HG02642 (cell line): ENCODE results near the gene TRMT44.
"Not testable (repeated sequence)": the region's sequence is repeated elsewhere in the genome, so short reads cannot be mapped to it uniquely, and the experiment has no call there.

Experiments used
- ATAC-seq: cut with Tn5 transposase; IDR thresholded peaks from one replicate; pipeline ENCODE4 v1.9.1; 2021; ENCODE audit warnings: mild to moderate bottlenecking; ENCODE audit not compliant: unreplicated experiment, poor library complexity

The TRMT44 gene

DNA sequence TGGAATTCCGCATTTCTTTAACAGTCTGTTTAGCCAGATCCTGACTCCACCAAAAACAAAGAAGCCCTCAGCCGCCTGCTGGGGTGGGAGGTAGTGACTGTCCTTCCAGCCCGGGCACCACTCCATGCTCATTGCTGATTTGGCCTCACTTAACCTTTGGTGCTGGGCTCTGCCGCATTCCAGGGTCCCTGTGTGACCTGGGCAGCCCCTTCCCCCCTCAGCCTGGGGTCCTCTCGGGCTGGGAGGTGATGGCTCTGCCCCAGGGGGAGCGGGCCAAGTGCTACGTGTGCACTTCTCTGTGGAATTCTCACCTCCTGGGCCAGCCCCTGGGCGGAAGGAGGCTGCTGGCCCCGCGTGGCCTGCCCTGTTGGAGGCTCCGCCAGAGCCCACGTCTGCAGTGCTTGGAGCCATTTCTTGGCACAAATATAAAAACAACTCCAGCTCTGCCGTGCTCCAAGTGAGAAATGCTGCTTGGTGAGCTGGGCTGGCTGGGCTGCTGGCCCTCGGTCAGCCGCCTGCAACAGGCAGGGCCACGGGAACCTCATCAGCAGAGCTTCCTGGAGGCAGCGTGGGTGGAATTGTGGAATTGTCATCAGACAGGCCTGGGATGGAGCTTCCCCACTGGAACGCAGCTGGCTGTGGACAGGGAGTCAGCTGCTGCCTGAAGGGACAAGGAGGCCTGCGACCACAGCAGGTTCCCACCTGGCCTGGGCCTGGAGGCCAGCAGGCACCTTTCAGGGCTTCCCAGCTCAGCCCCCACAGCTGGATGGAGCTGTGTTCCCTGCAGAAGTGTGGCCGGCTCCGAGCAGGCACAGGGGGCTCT is 66.0 kb downstream of the TRMT44 start:
- no peak for ATAC-seq

DNA sequence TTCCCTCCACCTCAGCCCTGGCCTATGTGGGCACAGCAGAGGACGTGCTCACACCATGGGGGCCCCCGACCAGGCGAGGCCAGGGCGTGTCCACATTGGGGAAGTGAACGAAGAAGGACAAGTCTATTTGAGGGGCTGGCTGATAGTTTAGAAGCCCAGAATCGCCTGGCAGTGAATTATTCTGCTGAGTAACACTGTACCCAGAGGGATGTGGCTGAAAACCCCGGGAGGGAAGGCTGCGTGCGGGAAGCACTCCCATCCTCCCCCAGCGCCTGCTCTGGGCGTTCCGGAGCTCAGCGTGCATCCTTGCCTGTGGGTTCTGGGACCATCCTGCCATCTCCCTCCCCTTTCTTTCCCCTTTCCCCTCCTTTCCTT is 66.6 kb downstream of the TRMT44 start:
- ATAC-seq: no peak

DNA sequence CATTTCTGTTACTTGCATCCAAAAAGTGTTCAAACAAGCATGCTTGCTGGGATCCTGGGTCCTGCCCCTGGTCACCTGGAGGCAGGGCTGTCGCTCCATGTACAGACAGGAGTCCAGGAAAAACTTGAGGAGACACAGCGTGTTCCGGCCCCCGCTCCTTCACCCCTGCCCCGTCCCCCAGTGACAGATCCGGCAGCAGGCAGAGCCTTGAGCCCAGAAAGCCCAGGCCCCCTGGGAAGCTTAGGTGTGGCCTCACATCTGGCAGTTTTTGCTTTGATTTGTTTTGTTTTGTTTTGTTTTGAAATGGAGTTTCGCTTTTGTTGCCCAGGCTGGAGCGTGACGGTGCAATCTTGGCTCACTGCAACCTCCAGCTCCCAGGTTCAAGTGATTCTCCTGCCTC is 67.0 kb downstream of the TRMT44 start:
- no peak for ATAC-seq

DNA sequence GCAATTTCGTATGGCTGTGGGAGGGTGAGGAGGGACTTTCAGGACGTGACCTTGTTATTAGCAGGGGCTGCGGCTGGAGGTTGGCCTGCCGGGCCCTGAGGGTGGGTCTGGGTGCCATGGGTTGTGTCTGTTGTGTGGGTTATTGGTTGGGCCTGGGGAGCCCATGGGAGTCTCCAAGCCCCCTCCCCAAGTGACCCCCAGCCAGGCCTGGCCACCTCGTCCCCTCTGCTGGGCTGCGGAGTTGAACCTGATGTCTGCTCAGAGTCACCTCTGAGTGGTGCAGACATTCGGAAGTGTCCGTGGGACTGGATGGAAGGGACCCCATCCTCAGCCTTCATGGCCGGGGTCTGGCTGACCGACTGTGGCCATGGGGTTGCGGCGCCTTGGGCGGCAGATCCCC is 67.7 kb downstream of the TRMT44 start:
- no peak for ATAC-seq

DNA sequence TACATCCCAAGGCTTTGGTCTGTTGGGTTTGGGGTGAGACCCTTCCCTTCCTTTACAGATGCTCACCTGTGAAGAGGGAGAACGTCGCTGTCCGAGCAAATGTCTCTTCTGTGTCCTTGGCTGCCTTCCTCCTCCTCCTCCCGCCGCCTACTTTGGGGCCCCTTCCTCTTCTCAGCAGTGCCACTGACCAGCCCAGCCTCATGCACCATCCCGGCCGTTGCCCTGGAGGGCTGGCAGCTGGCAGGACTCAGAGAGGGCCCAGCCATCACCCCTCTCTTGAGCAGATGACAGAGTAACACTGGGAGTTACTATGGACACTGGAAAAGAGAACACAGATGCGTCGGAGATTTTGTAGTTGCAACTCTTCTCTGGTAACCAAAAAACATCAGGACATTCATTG is 68.2 kb downstream of the TRMT44 start:
- no peak for ATAC-seq

DNA sequence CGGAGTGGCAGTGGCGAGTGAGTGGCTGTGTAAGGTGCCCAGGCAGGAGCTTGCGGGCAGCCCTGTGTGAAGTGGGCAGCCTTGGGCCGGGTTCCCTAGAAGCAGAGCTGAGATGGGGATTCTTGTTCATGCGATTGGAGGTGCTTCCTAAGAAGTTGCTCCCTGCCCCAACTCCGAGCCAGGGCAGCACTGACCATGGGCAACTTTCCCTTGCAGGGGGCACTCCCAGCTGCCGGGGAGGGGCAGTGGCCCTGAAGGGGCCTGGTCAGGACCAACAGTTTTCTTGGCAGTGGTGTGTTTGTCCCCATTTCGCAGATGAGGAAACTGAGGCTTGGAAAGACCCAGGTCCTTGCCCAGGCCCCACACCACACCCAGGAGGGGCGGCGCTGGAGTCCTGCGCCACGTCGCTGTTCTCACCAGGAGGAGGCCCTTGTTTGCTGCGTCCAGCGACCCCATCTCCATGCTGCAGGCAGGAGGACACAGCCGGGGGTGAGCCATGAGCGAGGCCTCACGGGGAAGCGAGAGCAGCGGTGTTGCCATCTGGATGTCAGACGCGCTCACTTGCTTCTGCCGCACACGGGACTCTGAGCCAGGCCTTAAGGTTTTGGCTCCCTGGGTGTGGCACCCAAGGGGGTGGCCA is 68.9 kb downstream of the TRMT44 start:
- no peak for ATAC-seq

DNA sequence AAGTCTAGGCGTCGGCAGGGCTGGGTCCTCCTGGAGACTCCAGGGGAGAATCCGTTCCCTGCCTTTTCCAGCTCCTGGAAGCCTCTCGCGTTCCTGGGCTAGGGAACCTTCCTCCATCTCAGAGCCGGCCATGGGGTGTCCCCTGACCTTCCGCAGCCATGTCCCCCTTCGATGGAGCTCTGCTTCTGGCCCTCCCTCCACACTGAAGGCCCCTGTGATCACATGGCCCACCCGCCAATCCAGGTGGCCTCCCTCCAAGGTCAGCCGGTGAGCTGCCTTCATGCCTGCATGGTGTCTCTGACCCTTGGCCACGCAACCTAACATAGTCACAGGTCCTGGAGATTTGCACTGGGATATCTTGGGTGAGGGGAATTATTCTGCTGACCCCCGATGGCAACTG is 69.6 kb downstream of the TRMT44 start:
- no peak for ATAC-seq

DNA sequence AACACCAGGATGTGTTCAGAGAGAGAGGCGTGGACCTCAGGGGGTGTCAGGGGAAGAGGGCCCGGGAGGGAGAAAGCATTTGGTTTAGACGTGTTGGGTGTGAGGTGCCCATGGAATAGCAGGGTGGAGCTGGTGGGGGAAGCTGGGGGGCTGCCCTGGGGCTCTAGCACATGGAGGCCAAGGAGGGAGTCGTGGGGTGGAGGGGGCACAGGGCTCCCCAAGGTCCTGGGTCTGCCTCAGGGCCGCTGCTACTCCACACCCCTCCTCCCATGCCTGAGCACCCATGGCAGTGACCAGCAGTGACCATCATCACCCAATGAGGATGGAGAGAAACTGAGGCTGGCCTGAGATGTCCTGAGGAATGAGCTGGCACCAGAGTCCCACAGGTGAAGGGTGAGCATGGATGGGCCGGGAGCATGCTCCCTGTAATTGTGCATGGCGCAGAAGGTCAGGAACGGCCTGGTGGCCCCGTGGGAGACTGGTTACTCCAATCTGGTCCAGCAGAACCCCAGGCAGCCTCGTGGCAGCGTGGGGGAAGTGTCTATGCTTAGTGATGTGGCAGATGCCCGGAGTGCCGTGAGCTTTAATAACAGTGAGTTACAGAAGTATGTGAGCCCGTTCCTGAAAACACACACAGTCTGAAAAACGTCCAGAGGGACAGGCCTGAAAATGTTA is 70.2 kb downstream of the TRMT44 start:
- ATAC-seq: no peak

DNA sequence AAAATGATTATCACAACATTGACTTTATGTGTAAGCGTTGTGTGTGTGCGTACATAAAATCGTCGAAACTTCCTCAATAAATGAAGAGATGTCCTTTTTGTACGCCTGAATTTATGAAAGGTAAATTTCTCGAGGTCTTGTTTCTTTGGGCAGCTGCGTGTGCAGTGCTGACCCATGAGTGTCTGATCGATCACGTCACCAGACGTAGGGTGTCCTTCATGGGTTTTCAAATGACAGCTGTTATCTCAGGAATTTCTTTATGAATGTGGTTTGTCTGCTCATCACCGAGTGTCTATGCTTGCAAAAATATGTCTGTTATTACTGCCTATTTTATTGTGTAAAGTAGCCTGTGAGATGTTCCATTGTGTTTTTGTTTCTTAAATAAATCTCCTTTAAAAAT is 71.9 kb downstream of the TRMT44 start:
- ATAC-seq: no peak

DNA sequence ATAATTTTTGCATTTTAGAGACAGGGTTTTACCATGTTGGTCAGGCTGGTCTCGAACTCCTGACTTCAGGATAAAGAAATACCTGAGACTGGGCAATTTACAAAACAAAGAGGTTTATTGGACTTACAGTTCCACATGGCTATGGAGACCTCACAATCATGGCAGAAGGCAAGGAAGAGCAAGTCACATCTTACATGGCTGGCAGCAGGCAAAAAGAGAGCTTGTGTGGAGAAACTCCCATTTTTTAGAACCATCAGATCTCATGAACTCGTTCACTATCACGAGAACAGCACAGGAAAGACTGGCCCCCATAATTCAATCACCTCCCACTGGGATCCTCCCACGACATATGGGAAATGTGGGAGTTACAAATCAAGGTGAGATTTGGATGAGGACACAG is 72.5 kb downstream of the TRMT44 start:
- ATAC-seq: not testable (repeated sequence)

DNA sequence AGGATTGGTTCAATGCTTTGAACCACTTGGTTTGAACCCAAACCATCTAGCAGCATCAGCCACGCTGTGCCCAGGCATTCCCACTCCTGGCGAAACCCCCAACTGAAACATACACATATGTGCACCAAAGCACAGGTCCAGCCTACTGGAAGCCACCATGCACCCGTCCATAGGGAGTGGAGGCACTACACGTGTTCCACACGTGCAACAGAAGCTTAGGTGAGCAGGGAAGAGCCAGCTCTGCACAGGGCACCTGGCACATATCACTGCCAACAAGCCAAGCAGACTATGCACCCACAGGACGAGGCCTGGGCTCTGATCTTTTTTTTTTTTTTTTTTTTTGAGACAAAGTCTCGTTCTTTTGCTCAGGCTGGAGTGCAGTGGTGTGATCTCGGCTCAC is 73.4 kb downstream of the TRMT44 start:
- ATAC-seq: no peak

DNA sequence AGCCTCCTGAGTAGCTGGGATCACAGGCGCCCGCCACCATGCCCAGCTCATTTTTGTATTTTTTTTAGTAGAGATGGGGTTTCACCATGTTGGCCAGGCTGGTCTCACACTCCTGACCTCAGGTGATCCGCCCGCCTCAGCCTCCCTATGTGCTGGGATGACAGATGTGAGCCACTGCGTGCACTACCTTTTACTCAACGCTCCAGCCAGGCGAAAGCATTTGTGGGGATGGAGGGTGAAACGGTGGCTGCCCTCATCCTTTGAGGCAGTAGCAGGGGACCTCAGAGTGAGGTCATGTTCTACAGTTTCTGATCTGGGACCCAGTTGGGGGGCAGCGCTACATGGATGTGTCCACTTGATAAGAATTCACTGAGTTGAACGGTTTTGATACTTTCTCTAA is 73.8 kb downstream of the TRMT44 start:
- no peak for ATAC-seq

DNA sequence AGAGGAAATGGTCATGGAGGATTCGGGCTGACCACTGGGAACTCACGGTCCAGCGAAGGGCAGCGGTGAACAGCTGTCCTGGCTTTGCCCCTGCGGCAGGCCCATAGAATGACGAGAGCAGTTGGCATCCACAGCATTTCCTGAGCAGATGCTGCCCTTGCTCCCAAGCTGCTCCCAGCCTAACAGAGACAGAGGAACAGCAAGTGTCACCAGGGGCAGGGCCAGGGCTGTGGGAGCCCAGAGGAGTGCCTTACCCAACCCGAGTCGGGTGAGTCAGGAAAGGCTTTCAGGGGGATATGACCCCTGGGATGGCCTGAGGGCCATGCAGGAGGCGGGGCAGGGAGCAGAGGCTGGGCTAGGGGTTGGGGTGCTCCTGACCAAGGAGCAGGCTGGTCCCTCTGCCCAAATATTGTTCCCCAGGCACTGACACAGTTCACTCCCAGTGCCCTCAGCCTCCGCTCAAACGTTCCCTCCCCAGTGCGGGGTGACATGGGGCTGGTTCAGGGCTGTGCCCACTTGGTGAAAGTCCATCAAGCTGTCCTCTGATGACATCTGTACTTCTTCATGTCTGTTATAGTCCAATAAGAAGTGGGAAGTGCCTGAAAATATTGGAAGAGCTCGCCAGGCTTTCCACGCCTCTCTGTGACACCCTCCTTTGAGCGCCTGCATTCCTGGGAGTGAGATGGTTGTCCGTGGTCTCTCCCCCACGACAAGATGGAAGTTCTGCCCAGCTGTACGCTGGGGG is 74.9 kb downstream of the TRMT44 start:
- no peak for ATAC-seq

DNA sequence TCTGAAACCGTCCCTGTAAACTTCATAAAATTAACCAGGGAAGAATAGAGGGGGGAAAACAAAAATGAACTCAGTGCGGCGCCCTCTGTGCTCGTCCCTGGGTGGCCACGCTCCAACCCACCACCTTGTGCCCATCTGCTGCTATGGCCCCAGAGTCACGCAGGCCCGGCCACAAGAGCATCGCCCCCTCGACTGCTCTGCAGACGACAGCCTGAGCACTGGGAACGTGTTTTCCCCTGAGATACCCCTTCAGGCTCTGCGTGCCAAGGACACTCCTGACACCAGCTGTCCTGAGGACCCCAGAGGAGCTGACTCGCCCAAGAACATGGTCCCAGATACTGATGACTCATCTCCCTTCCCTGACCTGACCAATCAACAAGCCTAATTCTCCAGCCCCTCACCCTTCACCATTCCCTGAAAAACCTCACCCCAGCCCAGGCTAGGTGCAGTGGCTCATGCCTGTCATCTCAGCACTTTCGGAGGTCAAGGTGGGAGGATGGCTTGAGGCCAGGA is 75.5 kb downstream of the TRMT44 start:
- ATAC-seq: no peak

DNA sequence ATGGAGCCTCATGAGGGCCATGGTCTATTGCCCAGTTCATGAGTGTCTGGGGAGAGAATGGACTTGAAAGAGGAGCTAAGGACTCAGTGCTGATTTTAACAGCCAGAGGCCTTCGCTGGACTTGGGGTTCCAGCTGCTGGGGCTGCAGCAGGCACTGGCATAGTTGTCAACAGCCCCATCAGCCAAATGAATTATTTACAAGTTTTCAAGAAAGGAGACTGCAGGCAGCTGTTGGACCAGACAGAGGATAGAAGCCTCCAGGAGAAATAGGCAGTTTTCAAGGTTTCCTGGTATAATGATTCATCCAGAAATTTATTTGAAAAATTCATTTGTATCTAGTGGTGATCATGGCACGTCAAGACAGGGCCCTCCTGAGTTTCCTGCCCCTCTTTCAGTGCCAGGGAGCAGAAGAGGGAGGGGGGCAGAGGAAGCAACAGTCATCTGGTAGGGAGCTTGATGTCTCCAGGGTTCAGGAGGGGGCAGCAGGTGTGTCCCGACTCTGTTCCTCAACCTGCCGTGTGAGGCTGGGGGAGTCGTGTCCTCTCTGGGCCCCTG is 76.5 kb downstream of the TRMT44 start:
- ATAC-seq: no peak

DNA sequence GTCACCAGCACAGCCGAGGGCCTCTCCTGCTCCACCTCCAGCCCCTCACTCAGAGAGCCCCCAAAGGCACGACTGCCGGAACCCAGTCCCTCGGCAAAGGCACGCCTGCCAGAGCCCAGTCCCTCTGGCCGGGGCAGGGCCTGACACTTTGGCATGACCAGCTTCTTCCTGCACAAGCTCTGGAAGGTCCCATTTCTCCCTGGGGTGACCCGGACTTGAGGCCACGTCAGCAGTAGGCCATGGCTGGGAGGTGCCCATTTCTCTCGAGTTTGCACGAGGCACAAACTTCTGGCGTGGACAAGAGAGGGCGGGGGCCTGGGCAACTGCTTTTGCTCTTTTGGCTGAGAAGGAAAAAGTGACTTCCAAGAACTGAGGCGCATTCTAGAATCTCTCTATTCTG is 77.4 kb downstream of the TRMT44 start:
- no peak for ATAC-seq

DNA sequence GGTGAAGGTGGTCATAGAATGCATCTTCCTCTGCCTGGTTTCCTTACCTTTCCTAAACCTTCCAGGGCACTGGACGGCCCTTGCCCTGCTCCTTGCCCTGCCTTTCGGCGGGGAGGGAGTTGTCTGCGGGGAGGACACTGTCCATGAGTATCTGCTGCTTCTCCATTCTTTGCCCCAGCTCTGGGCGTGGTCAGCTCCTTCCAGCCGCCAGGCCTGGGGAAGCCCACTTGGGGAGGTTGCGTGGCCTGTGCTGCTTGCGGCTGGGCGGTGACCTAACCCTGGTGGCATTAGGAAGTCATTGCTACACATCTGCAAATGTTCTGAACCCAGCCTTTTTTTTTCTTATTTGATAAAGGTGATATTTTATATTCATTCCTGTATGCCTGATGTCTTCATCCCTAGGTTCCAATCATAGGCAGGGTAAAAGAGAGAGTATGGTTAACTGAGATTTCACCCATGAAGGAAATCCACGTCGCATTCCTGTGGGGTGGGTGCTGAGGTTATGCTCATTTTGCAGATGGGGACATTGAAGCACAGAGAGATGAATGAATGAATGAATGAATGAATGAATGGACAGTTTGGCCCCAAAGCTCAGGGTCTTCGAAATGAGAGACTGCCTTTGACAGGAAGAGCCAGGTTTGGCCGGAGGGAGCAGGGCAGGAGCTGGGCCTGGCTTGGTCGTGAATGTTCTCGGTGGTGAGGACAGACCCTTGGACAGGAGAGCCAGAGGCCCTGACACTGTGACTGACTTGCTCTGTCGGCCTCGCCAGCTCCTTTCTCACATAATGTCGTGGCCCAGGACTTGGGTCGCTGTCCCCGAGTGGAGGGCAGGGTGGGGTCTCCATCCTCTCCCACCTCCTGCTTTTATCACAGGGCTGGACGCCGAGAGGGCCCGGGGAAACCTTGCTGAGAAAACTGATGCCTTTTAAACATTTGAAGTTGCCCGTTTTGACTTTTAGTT is 81.9 kb downstream of the TRMT44 start:
- no peak for ATAC-seq

DNA sequence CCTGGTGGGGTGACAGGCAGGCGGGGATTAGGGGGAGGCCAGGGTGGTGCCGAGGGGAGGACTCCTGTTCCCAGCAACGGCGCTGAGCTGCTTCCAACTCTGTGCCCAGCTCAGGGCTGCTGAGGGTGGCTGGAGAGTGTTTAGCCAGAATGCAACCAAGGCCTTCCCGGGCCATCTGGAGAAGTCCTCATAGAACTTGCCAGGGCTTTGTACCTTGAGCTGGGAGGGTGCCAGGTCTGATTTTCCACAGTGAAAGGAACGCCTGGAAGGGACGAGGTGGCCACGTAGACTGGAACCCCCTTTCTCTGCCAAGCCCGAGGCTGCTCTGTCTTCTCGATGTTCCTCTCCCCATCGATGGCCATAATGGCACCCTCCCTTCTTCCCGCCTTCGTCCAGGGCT is 82.6 kb downstream of the TRMT44 start:
- ATAC-seq: no peak

DNA sequence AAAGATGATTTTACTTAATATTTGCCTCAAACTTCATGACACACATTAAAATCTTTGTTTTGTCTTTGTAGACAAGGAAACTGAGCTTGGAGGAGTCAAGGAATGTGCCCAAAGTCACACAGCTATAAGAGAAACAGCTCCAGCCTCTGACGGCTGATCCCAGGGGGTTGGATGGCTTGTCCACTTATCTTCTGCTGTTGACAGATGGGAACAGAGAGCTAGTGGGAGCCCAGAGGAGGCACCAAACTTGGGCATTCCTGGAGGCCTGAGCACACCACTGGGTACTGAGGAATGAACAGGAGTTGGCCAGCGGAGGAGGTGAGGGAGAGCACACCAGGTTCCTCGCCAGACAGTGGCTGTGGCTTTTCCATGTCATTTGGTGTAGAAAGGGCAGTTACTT is 83.2 kb downstream of the TRMT44 start:
- ATAC-seq: no peak
